Sigmoid colon (tissue), 4 donors: ENCODE measurements around the gene NAGLU.

ENCODE experiments used
- POLR2A ChIP-seq, 2 donors: fragments of 450-650 bp; IDR thresholded peaks; one replicate each; pipeline ENCODE4 v1.6.1; 2016; ENCODE audit warnings: antibody characterized with exemption in 2 of 2, mild to moderate bottlenecking in 2 of 2, moderate library complexity in 2 of 2
- POLR2AphosphoS5 ChIP-seq, 4 donors: sonication (generic); formaldehyde crosslinking; IDR thresholded peaks; one replicate each; pipeline ENCODE4 v1.6.1; 2017; ENCODE audit warnings: antibody characterized with exemption in 4 of 4
- TF ChIP-seq, protein P1 (sequence below), 4 experiments: fragments of 450-650 bp in 3 of 4; fragments of 200-600 bp in 1 of 4; IDR thresholded peaks; one replicate each; pipeline ENCODE4 v1.5.1; 2016 to 2019; ENCODE audit warnings: antibody characterized with exemption in 4 of 4, mild to moderate bottlenecking in 3 of 4, moderate library complexity in 2 of 4

- TF ChIP-seq, protein P1, sequence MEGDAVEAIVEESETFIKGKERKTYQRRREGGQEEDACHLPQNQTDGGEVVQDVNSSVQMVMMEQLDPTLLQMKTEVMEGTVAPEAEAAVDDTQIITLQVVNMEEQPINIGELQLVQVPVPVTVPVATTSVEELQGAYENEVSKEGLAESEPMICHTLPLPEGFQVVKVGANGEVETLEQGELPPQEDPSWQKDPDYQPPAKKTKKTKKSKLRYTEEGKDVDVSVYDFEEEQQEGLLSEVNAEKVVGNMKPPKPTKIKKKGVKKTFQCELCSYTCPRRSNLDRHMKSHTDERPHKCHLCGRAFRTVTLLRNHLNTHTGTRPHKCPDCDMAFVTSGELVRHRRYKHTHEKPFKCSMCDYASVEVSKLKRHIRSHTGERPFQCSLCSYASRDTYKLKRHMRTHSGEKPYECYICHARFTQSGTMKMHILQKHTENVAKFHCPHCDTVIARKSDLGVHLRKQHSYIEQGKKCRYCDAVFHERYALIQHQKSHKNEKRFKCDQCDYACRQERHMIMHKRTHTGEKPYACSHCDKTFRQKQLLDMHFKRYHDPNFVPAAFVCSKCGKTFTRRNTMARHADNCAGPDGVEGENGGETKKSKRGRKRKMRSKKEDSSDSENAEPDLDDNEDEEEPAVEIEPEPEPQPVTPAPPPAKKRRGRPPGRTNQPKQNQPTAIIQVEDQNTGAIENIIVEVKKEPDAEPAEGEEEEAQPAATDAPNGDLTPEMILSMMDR (IDR thresholded peaks at IDR 0.05): no peak
- TF ChIP-seq POLR2A (IDR thresholded peaks at IDR 0.05): no peak
- no peak for TF ChIP-seq POLR2AphosphoS5 (IDR thresholded peaks at IDR 0.05)
Measured at GRCh38 chr17:42541041-42541833, 5.2 kb downstream of the NAGLU start.
